Natural killer cell (primary cell): ENCODE results near the gene ANOS1. TPM values are rescaled to one million over a fixed set of nuclear protein-coding genes. Genes with fewer than 3 reads are reported as not detected.

Experiments
- ATAC-seq, 3 donors: fragments of 150-1000 bp in 2 of 3; fragments of 200-7000 bp in 1 of 3; cut with Tn5 transposase; 1 replicate in 1 of 3; 2 replicates in 2 of 3; pipeline ENCODE4 v1.10.0; 2021; ENCODE audit warnings: mild to moderate bottlenecking in 2 of 3, moderate library complexity in 2 of 3
- DNase-seq, 2 donors: peaks; one replicate each; pipeline versions ENCODE4 v3.0.0 to v3.0.0-alpha.2; 2013 to 2021; ENCODE audit warnings: mixed read lengths in 1 of 2
- H3K27ac ChIP-seq: one replicate; pipeline ENCODE4 v1.5.1; 2013; ENCODE audit warnings: mild to moderate bottlenecking, low read length
- H3K27me3 ChIP-seq: one replicate; pipeline ENCODE4 v1.6.1; 2013; ENCODE audit warnings: low read length; ENCODE audit not compliant: control insufficient read depth, insufficient read depth
- H3K36me3 ChIP-seq: one replicate; pipeline ENCODE4 v1.6.1; 2013; ENCODE audit warnings: low read length; ENCODE audit not compliant: control insufficient read depth, insufficient read depth
- H3K4me1 ChIP-seq: one replicate; pipeline ENCODE4 v1.6.1; 2013; ENCODE audit warnings: low read length; ENCODE audit not compliant: control insufficient read depth, insufficient read depth
- H3K4me3 ChIP-seq: one replicate; pipeline ENCODE4 v1.5.1; 2013; ENCODE audit warnings: low read length
- H3K9me3 ChIP-seq: one replicate; pipeline ENCODE4 v1.6.1; 2013; ENCODE audit warnings: low read length; ENCODE audit not compliant: control insufficient read depth, insufficient read depth
- H3K27ac Mint-ChIP-seq, 2 donors: one replicate each; pipeline ENCODE4 v1.8.0; 2022; ENCODE audit warnings: mild to moderate bottlenecking in 2 of 2, mixed read lengths in 2 of 2, moderate library complexity in 1 of 2
- H3K27me3 Mint-ChIP-seq, 2 donors: one replicate each; pipeline ENCODE4 v1.8.0; 2022; ENCODE audit warnings: low read depth in 2 of 2, mixed read lengths in 2 of 2
- H3K36me3 Mint-ChIP-seq: one replicate; pipeline ENCODE4 v1.8.0; 2022; ENCODE audit warnings: mixed read lengths
- H3K4me1 Mint-ChIP-seq, 2 donors: one replicate each; pipeline ENCODE4 v1.8.0; 2022; ENCODE audit warnings: mixed read lengths in 2 of 2
- H3K4me3 Mint-ChIP-seq: one replicate; pipeline ENCODE4 v1.8.0; 2022; ENCODE audit warnings: mild to moderate bottlenecking, moderate library complexity, mixed read lengths
- H3K9me3 Mint-ChIP-seq, 2 donors: one replicate each; pipeline ENCODE4 v1.8.0; 2022; ENCODE audit warnings: mixed read lengths in 2 of 2
- CTCF ChIP-seq: fragments of 200-600 bp; IDR thresholded peaks from one replicate; pipeline ENCODE4 v1.8.0; 2022; ENCODE audit warnings: antibody characterized with exemption
- WGBS: methylation state at CpG from one replicate; pipeline ENCODE4 v1.1.7; 2013; ENCODE audit warnings: missing lambda C conversion rate; ENCODE audit not compliant: insufficient coverage; 5-methylcytosine and 5-hydroxymethylcytosine counted together
- intact Hi-C: fragments of 100-400 bp; cut with micrococcal nuclease; formaldehyde crosslinking; loops from one replicate; pipeline ENCODE4 v1.14.2; 2022
- total RNA-seq, 4 donors: library from RNA; stranded (reverse); fragments of 120-200 nt in 1 of 4; gene quantifications; one replicate each; pipeline versions ENCODE4 v1.2.3 to v1.2.4, GENCODE V29; 2013 to 2022

Gene ANOS1
- total RNA-seq, 3 donors from 2014 or later (not counting 1 experiment from before 2014, with no cell fraction given) = not detected

DNA sequence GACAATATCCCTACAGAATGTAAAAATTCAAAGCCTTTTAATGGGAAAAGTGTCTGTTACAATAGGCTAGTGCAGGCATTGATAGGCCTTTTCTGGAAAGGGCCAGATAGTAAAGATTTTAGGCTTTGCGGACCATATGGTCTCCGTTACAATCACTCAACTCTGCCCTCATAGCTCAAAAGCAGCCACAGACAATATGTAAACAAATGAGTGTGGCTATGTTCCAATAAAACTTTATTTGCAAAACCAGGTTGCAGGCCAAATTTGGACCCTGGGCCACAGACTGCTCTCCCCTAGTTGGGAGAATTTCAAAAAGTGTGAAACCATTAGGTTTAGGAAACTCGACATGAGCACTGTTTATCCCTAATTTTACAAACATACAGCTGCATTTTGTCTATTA is 155.1 kb downstream of the ANOS1 start:
- no peaks in the 10 kb centered on the region for H3K4me1 ChIP-seq
- TF ChIP-seq CTCF = no peak
- H3K4me3 ChIP-seq = no peak overlapping the region
- H3K36me3 ChIP-seq = no peaks in the 10 kb centered on the region
- H3K27me3 ChIP-seq = no peaks in the 10 kb centered on the region
- no peak overlapping the region for H3K4me3 Mint-ChIP-seq
- no peaks in the 10 kb centered on the region for H3K27me3 Mint-ChIP-seq
- H3K36me3 Mint-ChIP-seq = no peaks in the 10 kb centered on the region
- H3K9me3 Mint-ChIP-seq = peaks cover 8 to 10% of the 10 kb centered on the region in 2 donors
- H3K27ac Mint-ChIP-seq = no peak overlapping the region
- no peak overlapping the region for H3K27ac ChIP-seq
- ATAC-seq (no peak), DNase-seq (no peak)
- H3K4me1 Mint-ChIP-seq = no peaks in the 10 kb centered on the region
- intact Hi-C loops = no loop called here
- WGBS = 100% methylated on average over 1 of the region's 3 CpGs
- H3K9me3 ChIP-seq = no peaks in the 10 kb centered on the region

DNA sequence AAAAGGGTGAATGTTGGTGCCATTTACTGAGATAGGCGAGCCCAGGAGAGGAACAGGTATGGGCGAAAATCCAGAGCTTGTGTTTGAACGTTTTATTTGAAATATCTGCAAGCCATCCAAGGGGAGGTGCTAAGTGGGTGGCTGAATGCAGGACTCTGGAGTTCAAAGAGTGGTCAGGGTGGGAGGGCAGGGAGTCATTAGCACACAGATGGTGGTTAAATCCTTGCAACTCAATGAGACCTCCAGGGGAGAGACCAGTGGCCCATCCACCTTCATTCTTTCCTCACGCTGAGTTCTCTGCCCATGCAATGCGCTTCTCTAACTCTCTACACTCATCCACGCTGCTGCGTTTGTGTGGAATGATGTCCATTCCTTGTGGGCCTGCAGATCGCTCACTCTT is 166.2 kb downstream of the ANOS1 start:
- intact Hi-C loops = no loop called here
- ATAC-seq = no peak
- Mint-ChIP-seq H3K4me1 (no peaks in the 10 kb centered on the region), H3K4me3 (no peak overlapping the region), H3K27ac (no peak overlapping the region), H3K36me3 (no peaks in the 10 kb centered on the region), H3K27me3 (no peaks in the 10 kb centered on the region), H3K9me3 (peaks cover 2 to 5% of the 10 kb centered on the region in 2 donors)
- DNase-seq = no peak
- H3K4me3 ChIP-seq = no peak overlapping the region
- H3K9me3 ChIP-seq = no peaks in the 10 kb centered on the region
- no peak overlapping the region for H3K27ac ChIP-seq
- 92% methylated on average over 8 of the region's 8 CpGs for WGBS
- H3K36me3 ChIP-seq = no peaks in the 10 kb centered on the region
- no peaks in the 10 kb centered on the region for H3K4me1 ChIP-seq
- TF ChIP-seq CTCF = no peak
- H3K27me3 ChIP-seq = no peaks in the 10 kb centered on the region

GRCh38 chrX:8548446-8548845 is 183.5 kb downstream of the ANOS1 start:
- H3K36me3 Mint-ChIP-seq = no peaks in the 10 kb centered on the region
- intact Hi-C loops = no loop called here
- no peak overlapping the region for H3K27ac Mint-ChIP-seq
- peaks cover 5 to 6% of the 10 kb centered on the region in 2 donors for H3K9me3 Mint-ChIP-seq
- no peak for TF ChIP-seq CTCF
- WGBS = no CpG with 5 or more reads among the region's 1 CpG
- no peak for DNase-seq
- no peaks in the 10 kb centered on the region for H3K4me1 Mint-ChIP-seq
- H3K27me3 Mint-ChIP-seq = no peaks in the 10 kb centered on the region
- no peaks in the 10 kb centered on the region for H3K9me3 ChIP-seq
- H3K4me3 ChIP-seq = no peak overlapping the region
- no peak overlapping the region for H3K4me3 Mint-ChIP-seq
- no peaks in the 10 kb centered on the region for H3K27me3 ChIP-seq
- no peak for ATAC-seq
- no peak overlapping the region for H3K27ac ChIP-seq
- no peaks in the 10 kb centered on the region for H3K36me3 ChIP-seq
- H3K4me1 ChIP-seq = no peaks in the 10 kb centered on the region

GRCh38 chrX:8546715-8547114 is 185.2 kb downstream of the ANOS1 start:
- intact Hi-C loops = no loop called here
- no peak overlapping the region for H3K27ac Mint-ChIP-seq
- H3K36me3 Mint-ChIP-seq = no peaks in the 10 kb centered on the region
- no peak for TF ChIP-seq CTCF
- H3K27me3 ChIP-seq = no peaks in the 10 kb centered on the region
- H3K36me3 ChIP-seq = no peaks in the 10 kb centered on the region
- DNase-seq = no peak
- 84% methylated on average over 4 of the region's 4 CpGs for WGBS
- no peaks in the 10 kb centered on the region for H3K9me3 ChIP-seq
- no peak for ATAC-seq
- H3K4me3 Mint-ChIP-seq = no peak overlapping the region
- no peaks in the 10 kb centered on the region for H3K4me1 ChIP-seq
- peaks cover 5 to 6% of the 10 kb centered on the region in 2 donors for H3K9me3 Mint-ChIP-seq
- H3K4me1 Mint-ChIP-seq = no peaks in the 10 kb centered on the region
- H3K27ac ChIP-seq = no peak overlapping the region
- H3K4me3 ChIP-seq = no peak overlapping the region
- no peaks in the 10 kb centered on the region for H3K27me3 Mint-ChIP-seq
